Stimulated activated CD8-positive, alpha-beta memory T cell treated with anti-CD3 and anti-CD28 coated beads, Interleukin-7, amount 100 ng/mL, for 48 hours (primary cell): Measurements from ENCODE around the gene GALR1.

ENCODE experiments used
- DNase-seq, 2 donors: peaks; one replicate each; pipeline ENCODE4 v3.0.0-alpha.2; 2020; ENCODE audit warnings: low read depth in 1 of 2; ENCODE audit errors: extremely low read depth in 1 of 2

The GALR1 gene

DNA sequence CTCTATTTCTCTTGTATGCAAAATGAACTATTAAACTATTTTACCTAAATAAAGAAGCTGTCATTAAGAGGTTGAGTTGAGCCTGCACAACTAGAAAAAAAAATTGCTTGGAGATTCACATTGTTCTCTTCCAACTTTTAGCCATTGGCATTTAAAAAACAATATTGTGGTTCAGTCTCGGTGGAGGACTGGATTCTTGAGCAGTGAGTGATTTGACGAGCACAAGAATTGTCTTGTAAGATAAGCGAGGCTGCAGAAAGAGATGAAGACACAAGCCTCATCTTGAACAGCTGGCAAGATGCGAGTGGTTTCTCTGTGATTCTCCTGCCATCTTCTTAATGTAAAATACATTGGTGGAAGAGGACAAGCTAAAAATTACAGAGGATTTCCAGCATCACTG lies 67.0 kb downstream of the GALR1 start:
- DNase-seq, result no peak

GRCh38 chr18:77320971-77321559 lies 71.4 kb downstream of the GALR1 start:
- DNase-seq, result no peak

DNA sequence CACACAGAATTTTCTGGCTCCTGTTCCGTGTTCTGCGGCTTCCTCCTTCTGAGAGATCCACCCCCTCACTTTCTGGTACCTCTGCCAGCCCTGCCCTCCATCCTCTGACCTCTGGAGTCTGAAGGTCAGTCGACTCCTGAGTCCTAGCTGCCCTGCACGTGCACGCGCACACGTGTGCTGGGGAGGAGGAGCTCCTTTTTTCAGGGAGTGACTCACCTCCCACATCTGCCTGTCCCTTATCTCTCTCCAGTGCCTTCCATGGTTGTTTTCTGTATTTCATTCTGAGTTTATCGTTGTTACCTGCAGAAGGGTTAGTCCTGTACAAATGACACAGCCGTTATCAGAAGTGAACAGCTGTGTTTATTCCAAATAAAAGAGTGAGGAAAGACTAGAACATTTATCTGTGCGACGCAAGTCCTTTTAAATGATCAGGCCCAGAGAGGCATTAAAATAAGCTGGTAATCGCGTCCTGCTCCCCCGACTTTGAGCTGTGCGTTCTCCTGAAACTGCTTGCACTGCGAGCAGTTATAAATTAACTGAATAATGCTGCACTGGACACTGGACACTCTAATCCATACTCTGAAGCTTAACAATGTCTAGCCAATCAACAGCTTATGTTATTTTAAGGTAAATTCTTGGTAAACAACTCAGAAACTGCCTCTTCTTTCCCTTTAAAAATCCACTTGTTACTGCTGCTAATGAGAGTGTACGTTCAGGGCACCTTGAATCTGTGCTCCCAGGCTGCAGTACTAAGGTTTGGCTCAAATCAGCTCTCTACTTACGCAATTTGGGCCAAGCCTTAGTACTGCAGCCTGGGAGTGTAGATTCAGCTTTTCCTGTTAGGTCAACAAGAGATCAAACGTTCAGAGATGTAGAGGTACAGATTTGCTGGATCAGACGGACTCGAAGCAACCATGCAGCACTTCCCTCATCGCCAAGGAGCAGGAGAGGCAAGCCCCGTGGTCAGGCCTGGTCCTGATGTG lies 72.5 kb downstream of the GALR1 start:
- DNase-seq, result no peak

DNA sequence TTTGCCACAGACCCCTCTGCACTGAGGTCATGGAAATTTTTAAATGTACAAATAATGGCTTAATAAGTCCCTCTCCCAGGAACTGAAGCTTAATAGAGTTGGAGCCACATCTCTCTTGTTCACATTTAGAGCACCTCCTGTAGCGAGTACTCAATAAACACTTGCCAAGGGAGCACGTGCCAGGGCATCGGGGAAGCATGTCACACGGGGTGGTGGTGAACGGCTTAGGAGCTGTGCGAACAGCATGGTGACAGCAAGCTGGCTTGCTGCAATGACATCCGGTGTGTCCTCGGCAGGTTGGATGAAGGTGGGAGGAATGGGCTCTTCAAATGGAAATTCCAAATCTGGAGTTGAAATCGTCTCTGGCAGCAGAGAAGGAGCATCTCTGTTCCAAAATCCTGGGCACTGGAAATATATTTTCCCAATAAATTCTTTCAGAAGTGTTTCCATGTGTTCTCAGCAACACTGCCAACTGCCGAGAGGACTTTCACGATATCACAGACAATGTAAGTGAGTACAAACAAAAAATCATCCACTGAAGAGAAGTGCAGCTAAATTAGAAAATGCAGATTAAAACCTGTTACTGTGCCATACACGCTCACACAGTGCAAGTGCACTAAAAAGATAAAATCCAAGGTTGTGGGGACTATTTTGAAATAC lies 74.1 kb downstream of the GALR1 start:
- DNase-seq, result no peak
